Inferior parietal cortex (tissue), 1 donor: ENCODE data around the gene DMBX1.

Experiments used
- DNase-seq: peaks from one replicate; pipeline ENCODE4 v3.0.0-alpha.2; 2016; ENCODE audit errors: extremely low spot score

DMBX1 gene

GRCh38 chr1:46489638-46490405 lies at the start of gene DMBX1:
Gene DMBX1, plus strand, starts transcription at chr1:46489836. Its CDS starts 17,175 bp downstream, at chr1:46507011.
- no peak for DNase-seq

GRCh38 chr1:46440478-46440877 lies 49.2 kb upstream of the DMBX1 start:
- DNase-seq = no peak

- peak; percentile 72 for DNase-seq
Measured at GRCh38 chr1:46442317-46443161, 47.1 kb upstream of the DMBX1 start.

- no peak for DNase-seq
Measured at GRCh38 chr1:46444466-46444865, 45.2 kb upstream of the DMBX1 start.

- DNase-seq = no peak
Measured at GRCh38 chr1:46445773-46446256, 43.8 kb upstream of the DMBX1 start.

DNA sequence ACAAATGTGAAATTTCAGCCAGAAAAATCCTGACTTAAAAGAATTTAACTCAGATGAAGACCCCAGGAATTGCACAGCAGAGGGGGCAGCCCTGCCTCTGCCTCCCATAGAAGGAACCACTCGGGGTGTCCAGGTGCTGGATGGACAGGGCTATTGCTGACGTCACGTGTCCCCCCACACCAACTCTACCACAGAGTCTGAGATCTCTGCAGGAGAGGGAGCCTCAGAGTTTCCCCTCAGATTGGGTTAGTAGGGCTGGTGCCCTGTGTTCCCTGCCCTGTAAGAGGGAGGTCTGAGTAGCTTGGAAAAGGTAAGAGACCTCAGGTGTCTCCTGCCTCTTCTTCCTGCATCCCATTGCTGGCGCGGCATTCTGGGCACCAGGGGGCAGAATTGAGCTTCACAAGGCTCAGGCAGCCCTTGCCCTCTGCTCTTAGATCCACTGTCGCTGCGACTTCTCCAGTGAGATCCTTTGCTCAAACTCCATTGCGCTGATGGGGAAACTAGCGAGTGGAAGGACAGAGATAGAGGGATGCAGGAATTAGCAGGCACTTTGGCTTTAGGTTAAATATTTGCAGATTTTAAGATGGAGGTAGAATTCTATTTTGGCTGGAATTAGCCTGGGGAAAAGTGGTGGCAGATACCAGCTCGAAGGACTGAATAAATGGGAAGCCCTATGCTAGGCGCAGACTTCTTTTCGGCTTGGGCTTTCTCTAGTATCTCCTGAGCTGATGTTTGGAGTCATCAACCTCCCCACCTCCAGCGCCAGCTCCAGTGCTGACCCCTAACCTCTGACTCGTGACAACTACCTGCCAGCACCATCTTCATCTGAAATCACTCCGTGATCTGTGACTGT lies 42.8 kb upstream of the DMBX1 start:
- DNase-seq = peak; percentile 81

- no peak for DNase-seq
Measured at GRCh38 chr1:46447499-46448108, 42.0 kb upstream of the DMBX1 start.

DNA sequence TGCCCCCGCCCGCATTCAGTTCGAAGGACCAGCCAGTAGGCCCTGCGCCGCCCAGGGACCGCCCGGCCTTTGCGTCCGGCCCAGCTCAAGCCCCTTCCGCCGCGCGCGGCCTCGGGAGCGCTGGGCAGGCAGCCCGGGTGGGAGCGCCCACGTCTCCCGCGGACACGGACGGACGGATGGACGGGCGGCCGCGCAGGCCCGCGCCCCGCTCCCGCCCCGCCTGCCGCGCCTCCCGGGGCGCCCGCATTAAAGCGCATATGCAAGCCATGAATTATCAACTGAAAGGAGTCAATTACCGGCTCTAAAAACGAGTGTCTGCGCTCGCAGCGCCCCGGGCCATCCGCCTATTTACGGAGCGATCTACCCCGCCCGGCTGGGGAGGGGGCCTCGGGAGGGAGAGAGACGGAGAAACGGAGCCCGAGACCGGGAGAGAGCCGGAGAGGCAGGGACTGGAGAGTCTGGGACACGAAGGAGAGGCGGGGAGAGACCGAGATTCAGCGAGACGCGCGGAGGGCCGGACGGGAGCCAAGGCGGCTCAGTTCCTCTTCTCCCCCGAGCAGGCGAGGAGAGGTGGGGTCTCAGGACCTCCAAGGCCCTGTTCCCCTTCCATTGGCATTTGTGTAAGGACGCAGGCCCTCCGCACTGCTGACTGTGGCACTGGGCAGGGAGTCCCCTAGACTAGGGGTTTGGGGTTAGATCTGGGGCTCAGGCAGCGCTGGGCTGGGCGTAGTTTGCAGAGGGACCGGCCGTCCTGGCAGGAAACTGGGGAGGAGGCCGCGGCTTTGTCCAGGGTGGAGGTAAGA lies 41.3 kb upstream of the DMBX1 start:
- DNase-seq = no peak

DNA sequence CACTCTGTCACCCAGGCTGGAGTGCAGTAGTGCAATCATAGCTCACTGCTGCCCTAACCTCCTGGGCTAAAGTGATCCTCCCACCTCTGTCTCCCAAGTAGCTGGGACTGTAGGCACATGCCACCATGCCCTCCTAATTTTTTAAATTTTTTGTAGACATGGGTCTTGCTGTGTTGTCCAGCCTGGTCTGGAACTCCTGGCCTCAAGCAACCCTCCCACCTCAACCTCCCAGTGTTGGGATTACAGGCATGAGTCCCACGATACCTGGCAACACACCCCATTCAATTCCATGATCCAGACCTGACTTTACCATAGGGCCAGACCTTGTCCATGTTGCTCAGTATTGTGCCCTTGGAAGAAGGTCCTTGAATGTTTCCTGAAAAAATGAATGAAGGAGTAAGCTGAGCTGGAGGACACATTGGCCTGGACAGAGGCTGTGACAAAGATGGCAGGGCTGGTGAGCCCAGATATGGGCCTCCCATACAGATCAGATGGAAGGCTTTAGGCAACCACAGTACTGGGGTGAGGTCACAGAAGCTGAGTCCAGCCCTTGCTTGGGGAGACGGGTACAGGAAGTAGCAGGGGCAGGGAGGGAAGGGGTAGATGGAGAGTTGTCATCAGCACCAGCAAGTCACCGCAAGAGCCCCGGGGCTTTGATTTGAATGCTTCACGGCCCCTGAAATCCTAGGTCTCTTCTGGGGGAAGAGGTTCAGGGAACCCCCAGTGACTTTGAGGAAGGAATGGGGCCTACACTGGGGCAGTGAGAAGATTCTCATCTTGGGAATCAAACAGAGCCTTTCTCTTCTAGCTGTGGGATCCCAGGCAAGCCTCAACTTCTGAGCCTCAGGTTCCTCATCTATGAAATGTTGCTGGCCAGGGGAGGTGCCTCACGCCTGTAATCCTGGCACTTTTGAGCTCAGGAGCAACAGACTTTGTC lies 40.1 kb upstream of the DMBX1 start:
- no peak for DNase-seq

DNA sequence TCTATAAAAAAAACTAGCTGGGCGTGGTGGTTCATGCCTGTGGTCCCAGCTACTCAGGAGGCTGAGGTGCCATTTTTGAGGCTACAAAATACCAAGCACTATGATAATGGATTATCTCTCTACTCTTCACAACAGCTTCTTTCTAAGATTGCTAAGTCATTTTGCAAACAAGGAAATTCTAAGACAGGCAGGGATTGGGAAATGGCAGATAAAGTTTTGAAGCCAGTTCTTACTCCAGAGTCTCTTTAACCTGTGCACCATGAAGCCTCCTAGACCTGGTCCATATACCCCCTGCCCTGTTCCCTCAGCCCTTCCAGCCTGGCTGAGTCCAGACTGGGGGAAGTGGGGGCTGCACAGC lies 39.5 kb upstream of the DMBX1 start:
- DNase-seq = no peak

DNA sequence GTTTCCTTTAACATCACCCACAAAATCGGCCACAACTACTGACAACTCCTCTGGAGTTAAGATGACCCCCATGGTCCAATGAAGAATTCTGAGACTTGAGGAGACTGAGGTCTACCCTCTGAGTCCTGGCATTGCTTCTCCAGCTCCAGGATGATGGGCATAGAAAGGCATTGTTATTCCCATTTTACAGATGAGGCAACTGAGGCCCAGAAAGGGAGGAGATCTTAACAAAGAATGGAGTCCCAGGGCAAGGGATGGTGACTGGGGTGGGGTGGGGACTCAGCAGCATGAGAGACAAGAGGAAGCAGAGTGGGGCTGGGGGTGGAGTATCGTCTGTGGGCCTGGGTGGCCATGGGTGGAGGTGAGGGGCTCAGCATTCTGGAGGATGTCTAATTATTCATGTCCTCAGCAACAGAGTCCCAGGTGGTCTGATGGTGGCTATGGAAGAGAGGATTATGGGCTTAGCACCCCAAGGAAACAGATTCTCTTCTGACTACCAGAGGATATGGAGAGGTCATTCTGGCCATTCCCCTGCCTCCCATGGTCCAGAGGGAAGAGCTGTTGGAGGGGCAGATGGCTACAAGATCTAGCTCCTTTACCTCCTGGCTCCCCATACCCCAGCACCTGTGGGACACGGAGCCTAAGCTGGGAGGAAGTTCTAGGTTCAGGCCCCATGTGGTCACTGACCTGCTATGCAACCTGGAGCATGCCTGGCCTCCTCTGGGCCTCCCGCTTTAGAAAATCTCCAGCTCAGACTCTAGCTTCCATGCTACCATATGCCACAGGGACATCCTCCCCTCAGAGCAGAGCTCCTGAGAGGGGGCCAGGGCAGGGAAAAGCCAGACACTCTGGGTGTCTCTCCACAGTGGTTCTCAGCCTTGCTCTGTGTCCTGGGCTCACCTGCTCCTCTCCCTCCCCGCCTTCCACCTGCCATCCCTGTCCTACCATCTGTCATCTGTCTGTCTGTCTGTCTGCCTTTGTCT lies 37.4 kb upstream of the DMBX1 start:
- no peak for DNase-seq

DNA sequence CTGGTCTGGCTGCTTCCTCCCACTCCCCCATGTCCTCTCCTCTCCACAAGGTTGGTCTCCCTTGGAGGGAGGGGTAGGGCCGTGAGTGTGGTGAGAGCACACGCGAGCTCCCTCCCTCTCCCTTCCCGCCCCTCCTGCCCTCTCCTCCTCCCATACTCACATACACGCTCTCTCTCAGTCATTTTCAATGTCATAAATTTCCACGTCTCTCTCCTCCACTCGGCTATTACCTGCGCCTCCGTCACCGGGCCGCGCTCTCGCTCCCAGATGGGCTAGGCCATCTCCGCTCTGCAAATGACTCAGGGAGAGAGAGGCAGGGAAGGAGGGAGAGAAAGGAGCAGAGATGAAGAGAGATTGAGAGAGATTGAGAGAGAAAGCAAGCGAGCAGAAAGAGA lies 36.7 kb upstream of the DMBX1 start:
- no peak for DNase-seq

- no peak for DNase-seq
Measured at GRCh38 chr1:46453449-46453848, 36.2 kb upstream of the DMBX1 start.

GRCh38 chr1:46455951-46456350 lies 33.7 kb upstream of the DMBX1 start:
- no peak for DNase-seq

GRCh38 chr1:46456411-46456963 lies 33.1 kb upstream of the DMBX1 start:
- DNase-seq = no peak

DNA sequence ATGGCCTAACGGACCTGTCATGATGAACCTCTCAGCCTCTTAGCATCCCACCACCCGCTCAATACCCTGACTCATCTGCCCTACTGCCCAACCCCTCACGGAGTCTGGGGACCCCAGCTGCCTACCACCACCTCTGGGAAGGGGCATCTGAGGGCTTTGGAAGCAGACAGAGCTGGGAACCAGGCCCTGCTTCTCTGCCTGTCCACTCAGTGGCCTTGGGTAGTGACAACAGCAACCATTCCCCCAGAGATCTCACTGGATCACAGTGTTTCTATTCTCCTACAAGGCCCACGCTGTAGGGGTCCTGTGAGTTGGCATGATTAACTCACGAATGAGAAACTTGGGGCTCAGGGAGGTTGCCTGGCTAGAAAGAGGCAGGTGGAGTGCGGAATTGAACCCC lies 32.5 kb upstream of the DMBX1 start:
- DNase-seq = no peak

DNA sequence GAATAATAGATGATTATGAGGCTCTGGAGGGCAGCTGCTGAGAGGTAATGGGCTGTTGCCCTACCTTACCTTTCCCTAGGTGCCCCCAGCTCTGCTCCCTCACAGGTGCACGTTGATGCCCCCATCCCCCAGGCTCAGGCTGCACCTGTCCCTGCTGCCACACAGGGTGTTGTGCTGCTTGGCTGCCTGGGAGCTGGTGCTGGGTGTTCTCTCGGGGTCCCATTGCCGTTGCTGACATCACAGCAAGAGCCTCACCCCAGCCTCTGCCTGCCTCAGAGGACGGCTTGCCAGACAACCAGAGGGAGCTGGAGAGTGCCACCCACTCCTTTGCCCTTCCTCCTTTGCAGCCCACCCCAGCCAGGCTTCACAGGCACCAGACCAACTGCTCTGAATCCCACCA lies 31.4 kb upstream of the DMBX1 start:
- DNase-seq = no peak

DNA sequence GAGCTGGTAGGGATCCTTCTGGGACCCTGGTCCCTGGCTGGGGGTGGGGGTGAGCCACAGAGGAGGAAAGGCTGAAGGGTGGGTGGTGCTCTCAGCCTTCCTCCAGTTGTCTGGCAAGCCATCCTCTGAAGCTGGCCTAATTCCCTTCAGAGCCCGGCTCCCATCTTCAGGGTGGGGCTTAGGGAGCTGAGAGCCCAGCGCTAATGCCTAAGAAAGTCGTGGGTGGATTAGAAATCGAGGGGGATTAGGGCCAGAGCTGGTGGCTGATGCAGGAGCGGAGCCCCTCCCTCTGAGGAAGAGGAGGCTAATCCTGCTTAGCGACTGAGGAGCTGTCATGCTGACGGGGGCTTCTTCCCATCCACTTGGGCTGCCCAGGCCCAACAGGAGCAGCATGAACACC lies 30.8 kb upstream of the DMBX1 start:
- DNase-seq = no peak
